Osteocyte (in vitro differentiated cells): ENCODE measurements around the gene RAD50. TPM values are rescaled to one million over a fixed set of nuclear protein-coding genes. Genes with fewer than 3 reads are reported as not detected.
A peak's percentile ranks its signal among the peaks of the same experiment; 100 is the strongest.

ENCODE experiments used
- DNase-seq: peaks from one replicate; pipeline ENCODE4 v3.0.0; 2021; ENCODE audit warnings: mixed read lengths; ENCODE audit not compliant: unreplicated experiment; ENCODE audit errors: extremely low spot score
- H3K27ac Mint-ChIP-seq: one replicate; pipeline ENCODE4 v1.8.0; 2021; ENCODE audit warnings: mild to moderate bottlenecking, mixed read lengths; ENCODE audit not compliant: unreplicated experiment
- H3K27me3 Mint-ChIP-seq: one replicate; pipeline ENCODE4 v1.8.0; 2021; ENCODE audit warnings: mixed read lengths; ENCODE audit not compliant: unreplicated experiment
- H3K36me3 Mint-ChIP-seq: one replicate; pipeline ENCODE4 v1.8.0; 2021; ENCODE audit warnings: mixed read lengths; ENCODE audit not compliant: unreplicated experiment
- H3K4me1 Mint-ChIP-seq: one replicate; pipeline ENCODE4 v1.8.0; 2021; ENCODE audit warnings: mixed read lengths; ENCODE audit not compliant: unreplicated experiment
- H3K4me3 Mint-ChIP-seq: one replicate; pipeline ENCODE4 v1.8.0; 2021; ENCODE audit warnings: mild to moderate bottlenecking, moderate library complexity, mixed read lengths; ENCODE audit not compliant: unreplicated experiment
- H3K9me3 Mint-ChIP-seq: one replicate; pipeline ENCODE4 v1.8.0; 2021; ENCODE audit warnings: mixed read lengths; ENCODE audit not compliant: unreplicated experiment
- CTCF ChIP-seq: fragments of 200-600 bp; sonication (generic); IDR thresholded peaks from 2 replicates; pipeline ENCODE4 v1.5.0; 2021; ENCODE audit warnings: antibody characterized with exemption, mild to moderate bottlenecking, moderate library complexity
- total RNA-seq: library from RNA; stranded (reverse); gene quantifications from 2 replicates; pipeline ENCODE4 v1.2.1, GENCODE V29; 2021

Gene RAD50
- total RNA-seq, 1 donor from 2014 or later: 27.5 TPM

- no peak for TF ChIP-seq CTCF
- Mint-ChIP-seq H3K27me3 (no peaks in the 10 kb centered on the region), H3K36me3 (no peaks in the 10 kb centered on the region), H3K4me3 (no peak overlapping the region), H3K27ac (no peak overlapping the region), H3K4me1 (peaks cover 14% of the 10 kb centered on the region), H3K9me3 (no peaks in the 10 kb centered on the region)
- no peak for DNase-seq
These were observed 113.4 kb downstream of the RAD50 start for GRCh38 chr5:132669966-132670882.

GRCh38 chr5:132671000-132671399 is 114.2 kb downstream of the RAD50 start:
- no peak for TF ChIP-seq CTCF
- peaks cover 15% of the 10 kb centered on the region for H3K4me1 Mint-ChIP-seq
- no peak overlapping the region for H3K27ac Mint-ChIP-seq
- no peak overlapping the region for H3K4me3 Mint-ChIP-seq
- DNase-seq: no peak
- no peaks in the 10 kb centered on the region for H3K9me3 Mint-ChIP-seq
- no peaks in the 10 kb centered on the region for H3K27me3 Mint-ChIP-seq
- H3K36me3 Mint-ChIP-seq: no peaks in the 10 kb centered on the region

- Mint-ChIP-seq H3K4me1 (peaks cover 32% of the 10 kb centered on the region), H3K9me3 (no peaks in the 10 kb centered on the region), H3K36me3 (no peaks in the 10 kb centered on the region), H3K27ac (no peak overlapping the region), H3K27me3 (no peaks in the 10 kb centered on the region), H3K4me3 (no peak overlapping the region)
- no peak for DNase-seq
- TF ChIP-seq CTCF: no peak
These were observed 116.7 kb downstream of the RAD50 start for GRCh38 chr5:132673488-132673887.

- peak within 1 kb of the TSS; percentile 15 for H3K4me3 Mint-ChIP-seq
- H3K27ac Mint-ChIP-seq: peak within 1 kb of the TSS; percentile 84
- H3K36me3 Mint-ChIP-seq: no peaks in the 10 kb centered on the region
These were observed 117.3 kb downstream of the RAD50 start, which contains the start of gene IL4 for GRCh38 chr5:132673939-132674630. Gene IL4 (plus strand): TSS chr5:132673989. CDS start chr5:132674051, 62 bp downstream.

More at GRCh38 chr5:132673939-132674630, 117.3 kb downstream of the RAD50 start, which contains the start of gene IL4:
- H3K9me3 Mint-ChIP-seq: no peaks in the 10 kb centered on the region
- DNase-seq: no peak
- no peak for TF ChIP-seq CTCF
- H3K27me3 Mint-ChIP-seq: no peaks in the 10 kb centered on the region
- peaks cover 32% of the 10 kb centered on the region for H3K4me1 Mint-ChIP-seq
